ENCODE data around the gene INIP.
"Not testable (repeated sequence)": the region's sequence is repeated elsewhere in the genome, so short reads cannot be mapped to it uniquely, and the experiment has no call there.

INIP gene

DNA sequence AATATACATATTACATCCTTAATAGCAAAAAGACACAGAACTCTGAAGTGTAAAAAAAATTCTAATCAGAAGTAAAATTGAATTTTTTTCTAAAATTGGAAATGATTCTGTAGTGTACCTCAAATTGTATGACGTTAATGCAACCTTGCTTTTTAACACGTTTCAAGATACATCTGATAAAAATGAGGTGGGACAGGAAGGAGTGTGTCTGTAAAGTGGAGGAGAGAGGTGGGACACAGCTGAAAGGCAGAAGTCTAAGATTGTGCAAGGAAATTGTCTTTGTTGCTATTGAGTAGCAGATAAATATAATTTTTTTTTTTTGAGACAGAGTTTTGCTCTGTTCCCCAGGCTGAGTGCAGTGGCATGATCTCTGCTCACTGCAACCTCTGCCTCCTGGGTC, 17.0 kb upstream of the INIP start:
- DNase-seq: no peak

DNA sequence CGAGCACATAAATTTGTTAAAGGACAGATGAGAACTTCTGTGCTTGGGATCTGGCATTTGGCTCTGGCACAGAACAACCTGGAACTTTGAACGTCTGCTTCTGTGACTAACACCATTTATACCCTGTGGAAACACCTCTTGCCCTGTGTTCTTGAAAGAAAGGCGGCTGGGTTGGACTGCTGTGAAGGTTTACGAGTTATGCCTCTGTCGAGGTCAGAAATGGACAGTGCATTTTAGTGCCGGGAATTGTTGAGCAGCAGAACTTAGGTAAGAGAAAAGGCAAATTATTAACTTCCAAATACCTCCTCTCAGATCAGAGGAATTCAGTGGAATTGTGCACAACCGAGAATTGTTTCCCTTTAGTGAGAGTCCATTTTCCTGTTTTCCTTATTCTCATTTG, 14.1 kb upstream of the INIP start:
- no peak for DNase-seq

- no peak for DNase-seq
Measured at GRCh38 chr9:112728401-112728800, 10.5 kb upstream of the INIP start.

GRCh38 chr9:112726428-112726827, 8.5 kb upstream of the INIP start:
- DNase-seq: no peak

DNA sequence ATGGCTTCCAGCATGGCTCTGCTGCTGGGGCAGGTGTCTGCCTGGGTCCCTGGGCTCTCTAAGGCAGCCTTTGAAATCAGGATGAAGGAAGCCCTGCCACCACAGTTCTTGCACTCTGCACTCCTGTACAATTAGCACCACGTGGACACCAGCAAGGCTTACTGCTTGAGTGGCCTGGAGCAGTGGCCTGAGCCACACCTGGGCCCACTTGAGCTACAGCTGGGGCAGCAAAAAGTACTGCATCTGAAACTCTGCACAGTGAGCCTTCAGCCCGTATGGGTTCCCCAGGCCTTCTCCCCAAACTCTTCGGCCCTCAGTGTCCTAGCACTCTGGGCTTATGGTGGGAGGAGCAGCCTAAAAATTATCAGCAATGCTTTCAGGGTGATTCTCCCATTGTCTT, 8.0 kb upstream of the INIP start:
- no peak for DNase-seq

- not testable (repeated sequence) for DNase-seq
Measured at GRCh38 chr9:112722749-112723148, 4.8 kb upstream of the INIP start.

DNA sequence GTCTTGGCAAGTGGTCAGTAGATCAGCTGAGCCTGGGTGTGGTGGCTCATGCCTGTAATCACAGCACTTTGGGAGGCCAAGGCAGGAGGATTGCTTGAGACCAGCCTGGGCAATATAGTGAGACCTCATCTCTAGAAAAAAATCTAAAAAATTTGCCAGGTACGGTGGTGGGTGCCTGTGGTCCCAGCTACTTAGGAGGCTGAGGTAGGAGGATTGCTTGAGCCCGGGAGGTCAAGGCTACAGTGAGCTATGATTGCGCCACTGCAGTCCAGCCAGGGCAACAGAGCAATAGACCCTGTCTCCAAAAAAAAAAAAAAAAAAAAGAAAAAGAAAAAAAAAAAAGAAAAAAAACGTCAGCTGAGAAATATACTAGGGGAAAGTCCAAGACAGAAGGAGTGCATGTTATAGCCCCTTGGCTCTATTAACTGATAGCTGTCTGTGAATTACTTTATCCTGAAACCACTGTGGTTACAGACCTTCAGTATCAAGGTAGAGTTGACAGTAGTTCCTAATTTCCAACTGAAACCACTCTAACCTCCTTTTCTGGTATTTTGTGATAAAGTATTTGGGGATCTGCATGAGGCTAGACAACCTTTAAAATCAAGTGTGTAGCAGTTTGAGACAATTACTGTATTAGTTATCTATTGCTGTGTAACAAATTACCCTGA, 2.3 kb upstream of the INIP start:
- peak; percentile 5 for DNase-seq

DNA sequence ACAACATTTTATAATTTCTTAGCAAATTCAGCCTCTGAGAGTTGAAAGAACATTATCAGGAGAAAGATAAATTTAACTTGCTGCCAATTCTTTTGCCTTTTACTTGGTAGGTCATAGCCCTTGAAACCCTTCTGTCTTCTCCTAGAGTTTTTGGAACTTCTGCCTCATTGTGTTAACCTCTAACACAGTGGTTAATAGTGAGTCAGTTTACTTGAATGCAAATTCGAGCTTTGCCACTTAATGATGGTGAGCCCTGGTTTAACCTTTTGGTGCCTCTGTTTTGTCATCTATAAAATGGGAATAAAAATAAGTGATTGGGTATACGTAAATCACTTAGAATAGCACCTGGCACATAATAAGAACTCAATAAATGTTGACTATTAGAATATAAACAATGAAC, 1.8 kb upstream of the INIP start:
- DNase-seq: peak; percentile 6

DNA sequence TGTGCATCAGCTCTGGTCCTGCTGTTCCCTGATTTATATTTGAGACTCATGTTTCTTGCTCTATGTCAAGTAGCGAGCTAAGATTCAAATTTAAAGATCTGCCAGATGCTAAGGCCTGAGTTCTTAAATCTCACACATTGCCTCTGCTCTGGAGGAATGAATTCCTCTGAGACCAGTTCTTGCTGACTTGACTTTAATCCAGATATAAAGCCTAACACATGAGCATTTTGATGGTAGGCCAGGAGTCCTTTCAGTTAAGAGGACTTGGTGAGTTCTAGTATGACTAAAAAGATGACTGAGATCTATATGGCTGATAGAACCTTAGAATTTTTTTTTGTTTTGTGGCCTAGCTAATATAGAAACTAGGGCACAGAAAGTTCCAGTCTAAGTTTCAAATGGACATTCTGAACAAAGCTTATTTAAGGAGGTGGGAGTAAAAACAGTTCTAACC, 1.3 kb upstream of the INIP start:
- DNase-seq: peak; percentile 48

- DNase-seq: no peak
Measured at GRCh38 chr9:112712678-112713077, 5.2 kb downstream of the INIP start.

DNA sequence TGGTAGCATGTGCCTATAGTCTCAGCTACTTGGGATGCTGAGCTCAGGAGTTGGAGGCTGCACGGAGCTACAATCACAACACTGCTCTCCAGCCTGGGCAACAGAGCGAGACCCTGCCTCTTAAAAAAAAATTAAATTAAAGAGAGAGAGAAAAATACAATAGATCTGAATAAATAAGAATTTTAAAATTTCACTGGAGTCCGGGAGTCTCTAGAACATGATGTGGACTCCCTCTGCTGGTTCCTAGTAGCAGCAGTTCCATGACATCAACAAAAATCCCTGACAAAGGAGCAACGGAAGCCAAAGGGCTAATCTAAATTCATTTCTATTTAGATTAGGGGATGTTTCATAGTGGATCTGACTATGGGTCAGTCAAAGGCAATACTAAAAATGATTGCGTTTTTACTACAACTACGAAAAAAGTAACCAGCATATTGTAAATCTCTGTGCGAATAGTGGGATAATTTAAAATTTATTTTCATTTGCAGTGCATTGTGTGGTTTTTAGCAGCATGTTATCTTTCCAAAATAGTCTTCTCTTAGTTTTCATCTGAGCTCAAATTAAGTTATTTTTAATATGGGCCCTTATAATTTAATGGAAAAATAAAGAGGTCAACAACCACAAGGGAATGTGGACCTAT, 6.7 kb downstream of the INIP start:
- DNase-seq: no peak

GRCh38 chr9:112705768-112706427, 12.0 kb downstream of the INIP start:
- DNase-seq: no peak

DNA sequence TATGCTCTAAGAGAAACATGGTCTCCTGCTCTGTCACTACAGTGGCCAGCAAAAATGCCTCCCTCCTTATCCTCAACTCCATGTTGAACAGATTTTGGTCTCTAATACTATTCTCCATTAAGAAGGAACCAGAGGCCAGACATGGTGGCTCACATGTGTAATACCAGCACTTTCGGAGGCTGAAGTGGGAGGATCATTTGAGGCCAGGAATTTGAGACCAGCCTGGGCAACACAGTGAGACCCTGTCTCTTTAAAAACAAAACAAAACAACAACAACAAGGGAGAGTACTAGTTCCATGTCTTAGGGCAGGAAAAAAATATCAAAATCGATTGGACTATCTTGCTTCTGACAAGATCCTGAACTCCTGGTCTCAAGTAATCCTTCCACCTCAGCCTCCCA, 14.6 kb downstream of the INIP start:
- DNase-seq: no peak

DNA sequence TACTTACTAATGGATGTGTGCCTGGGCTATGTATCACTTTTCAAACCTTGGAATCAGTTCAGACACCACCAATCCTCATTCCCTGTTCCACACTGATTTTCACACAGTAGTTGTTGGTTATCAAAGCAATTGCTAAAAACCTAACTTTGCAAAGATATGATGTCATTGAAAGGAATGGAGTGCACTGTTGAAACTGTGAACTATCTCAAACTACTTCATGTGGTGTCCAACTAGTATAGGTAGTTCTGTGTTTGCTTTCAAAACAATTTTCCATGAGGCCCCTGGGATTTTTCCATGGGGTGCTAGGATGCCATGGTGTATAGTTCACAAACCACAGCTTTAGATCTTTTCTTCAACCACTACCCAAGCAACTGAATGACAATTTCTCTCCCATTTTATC, 17.8 kb downstream of the INIP start:
- DNase-seq: no peak

DNA sequence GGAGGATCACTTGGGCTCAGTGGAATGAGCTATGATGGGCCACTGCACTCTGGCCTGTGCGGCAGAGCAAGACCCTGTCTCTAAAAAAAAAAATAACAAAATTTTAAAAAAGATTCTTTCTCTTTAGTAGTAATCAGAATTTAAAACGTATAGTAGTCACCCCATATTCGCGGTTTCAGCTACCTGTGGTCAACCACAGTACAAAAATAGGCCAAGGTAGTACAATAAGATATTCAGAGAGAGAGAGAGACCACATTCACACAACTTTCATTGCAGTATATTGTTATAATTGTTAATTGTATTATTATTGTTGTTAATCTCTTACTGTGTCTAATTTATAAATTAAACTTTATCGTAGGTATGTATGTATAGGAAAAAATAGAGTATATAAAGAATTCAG, 18.7 kb downstream of the INIP start:
- DNase-seq: peak; percentile 22

- DNase-seq: no peak
Measured at GRCh38 chr9:112696461-112696860, 21.5 kb downstream of the INIP start.

DNA sequence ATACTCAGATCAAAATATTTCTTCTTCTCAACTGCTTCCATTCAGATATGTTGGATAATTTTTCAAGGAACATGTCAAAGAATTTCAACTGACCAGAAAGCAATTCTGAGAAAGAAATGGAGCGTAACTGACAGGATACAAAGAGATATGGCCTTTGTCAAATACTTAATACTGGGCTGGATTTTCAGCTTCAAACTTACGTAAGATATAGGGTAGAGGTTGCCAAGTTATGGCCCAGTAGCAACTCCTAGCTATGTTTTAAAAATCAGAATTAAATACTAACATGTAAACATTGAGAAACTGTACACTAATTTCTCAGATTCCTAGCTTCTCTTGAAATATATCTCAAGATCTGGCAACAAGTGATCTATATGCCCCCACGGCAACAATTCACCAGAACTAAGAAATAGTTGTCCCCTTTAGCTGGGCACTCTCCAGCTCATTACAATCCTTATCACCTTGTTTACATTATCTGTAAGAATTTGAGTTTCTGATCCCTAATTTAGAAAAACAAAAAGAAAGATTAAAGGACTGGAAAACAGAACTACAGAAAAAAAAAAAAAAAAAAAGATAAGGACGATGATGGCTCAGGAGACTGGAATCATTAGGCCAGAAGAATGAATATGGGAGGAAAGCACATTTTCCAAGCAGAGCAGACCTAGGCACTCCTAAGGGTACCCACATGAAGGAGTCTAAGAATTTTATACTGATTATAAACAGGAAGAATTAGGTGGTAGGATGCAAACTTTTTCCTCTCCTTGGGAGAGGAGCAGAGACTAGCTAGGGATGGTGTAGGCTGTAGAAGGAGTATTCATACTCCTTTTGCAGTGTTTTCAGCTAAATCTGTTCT, 23.0 kb downstream of the INIP start:
- no peak for DNase-seq

GRCh38 chr9:112689161-112689740, 28.7 kb downstream of the INIP start:
- no peak for DNase-seq

DNA sequence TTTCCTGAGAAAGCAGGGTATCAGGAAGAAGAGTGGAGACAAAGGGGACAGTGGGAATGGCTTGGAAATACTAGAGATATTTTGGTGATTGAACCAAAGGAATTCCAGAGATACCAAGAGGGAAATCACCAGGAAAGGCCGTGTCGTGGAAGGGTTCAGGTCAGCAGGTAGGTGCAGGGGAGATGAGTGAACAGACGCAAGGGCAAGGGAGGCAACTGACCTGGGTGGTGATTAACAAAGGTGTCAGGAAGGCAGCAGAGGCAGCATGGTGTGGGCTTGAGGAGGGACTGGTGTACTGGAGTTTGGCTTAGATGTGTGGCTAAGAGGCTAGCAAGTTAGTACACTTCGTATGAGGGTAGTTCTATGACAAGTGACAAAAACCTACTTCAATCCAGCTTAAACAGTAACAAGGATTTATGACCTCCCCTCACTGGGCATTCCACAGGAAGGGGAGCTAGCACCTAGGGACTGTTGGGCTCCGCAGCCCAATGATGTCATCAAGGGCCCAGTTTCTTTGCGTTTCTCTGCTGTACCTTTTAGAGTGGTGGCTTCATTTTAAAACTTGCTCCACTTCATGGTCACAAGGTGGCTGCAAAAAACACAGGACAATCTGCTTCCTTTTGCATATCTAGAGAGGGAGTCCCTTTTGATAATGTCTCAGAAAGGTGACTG, 37.0 kb downstream of the INIP start:
- DNase-seq: no peak

DNA sequence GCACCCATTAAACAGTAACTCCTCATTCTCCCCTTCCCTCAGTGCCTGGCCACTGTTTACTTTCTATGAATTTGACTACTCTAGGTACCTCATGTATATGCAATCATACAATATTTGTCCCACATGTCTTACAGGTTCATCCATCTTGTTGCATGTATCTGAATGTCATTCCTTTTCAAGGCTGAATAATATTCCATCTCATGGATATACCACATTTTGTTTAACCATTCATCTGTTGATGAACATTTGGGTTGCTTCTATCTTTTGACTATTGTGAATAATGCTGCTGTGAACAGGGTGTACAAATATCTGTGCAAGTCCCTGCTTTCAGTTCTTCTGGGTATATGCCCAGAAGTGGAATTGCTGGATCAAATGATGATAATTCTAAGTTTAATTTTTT, 40.9 kb downstream of the INIP start:
- no peak for DNase-seq

GRCh38 chr9:112673221-112673620, 44.7 kb downstream of the INIP start:
- DNase-seq: not testable (repeated sequence)

DNA sequence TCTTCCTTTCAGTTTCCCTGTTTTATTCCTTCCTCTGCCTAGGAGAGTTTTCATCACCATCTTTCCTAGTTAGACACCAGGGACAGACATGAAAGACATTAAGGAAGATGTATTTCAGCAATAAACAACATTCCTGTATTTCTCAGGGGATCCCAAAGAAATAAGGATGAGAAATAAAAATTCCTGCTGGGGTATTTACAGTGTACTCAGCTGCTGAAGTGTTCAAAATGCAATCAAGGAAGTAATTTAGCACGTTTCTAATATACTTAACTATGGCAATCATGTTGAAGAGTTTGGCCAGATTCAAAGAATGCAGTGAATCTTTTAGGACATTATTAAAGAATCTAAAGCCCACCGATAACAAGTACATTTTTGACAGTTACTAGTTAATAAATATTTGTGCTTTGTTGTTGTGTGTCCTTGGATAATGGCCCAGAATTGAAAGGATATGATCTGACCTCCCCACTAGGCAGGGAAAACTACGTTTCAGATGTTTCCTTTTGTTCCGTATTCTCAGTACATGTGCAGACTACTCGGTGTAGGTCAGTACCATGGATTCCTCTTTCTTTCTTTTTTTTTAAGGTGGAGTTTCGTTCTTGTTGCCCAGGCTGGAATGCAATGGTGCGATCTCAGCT, 46.8 kb downstream of the INIP start:
- no peak for DNase-seq

All from activated CD4-positive, alpha-beta T cell treated with anti-CD3 and anti-CD28 coated beads, Interleukin-10, Interleukin-2, amounts not matched to agents 100 ng/mL and 50 ng/mL, durations not matched to agents 16 hours and 8 hours (primary cell).